HepG2 (cell line): ENCODE data around the gene ADRM1. TPM values are rescaled to one million over a fixed set of nuclear protein-coding genes. Genes with fewer than 3 reads are reported as not detected.
A peak's percentile ranks its signal among the peaks of the same experiment; 100 is the strongest.

ENCODE experiments used
- ATAC-seq: fragments of 200-7000 bp; cut with Tn5 transposase; 3 replicates; pipeline ENCODE4 v1.9.1; 2020; ENCODE audit warnings: mild to moderate bottlenecking, moderate library complexity
- BruUV-seq: library from RNA; stranded (reverse); fragments of 400-500 nt; replicated peaks from 2 replicates; lab custom pipeline; 2021; lab: Mats Ljungman, UMichigan
- CTCF ChIA-PET: fragments of 300-600 bp; formaldehyde crosslinking; extraction: SDS; loops from one replicate; lab custom pipeline; 2021; ENCODE audit warnings: low total read pairs, inconsistent platforms, low intra/inter-chr PET ratio; lab: Yijun Ruan, JAX
- POLR2A ChIA-PET: fragments of 350-600 bp; sonication (Branson Sonifier 250); formaldehyde crosslinking; loops from one replicate; lab custom pipeline; 2020; ENCODE audit warnings: antibody characterized with exemption, inconsistent platforms; lab: Yijun Ruan, JAX
- DNase-seq: peaks from one replicate; pipeline ENCODE4 v3.0.0-alpha.2; 2015; ENCODE audit warnings: low spot score
- FAIRE-seq: peaks from 3 replicates; lab custom pipeline; 2011; peaks lifted over from hg19 to GRCh38; lab: Jason Lieb, UNC
- H2AFZ ChIP-seq: one replicate; pipeline ENCODE4 v1.6.1; 2011; ENCODE audit warnings: low read length, inconsistent platforms
- H3K27ac ChIP-seq: fragments of 300-600 bp; 3 replicates; pipeline ENCODE4 v1.8.0; 2011; ENCODE audit warnings: mixed run types, mild to moderate bottlenecking, mixed read lengths, low read length, inconsistent platforms; ENCODE audit not compliant: insufficient read depth; ENCODE audit errors: extremely low read length
- H3K27me3 ChIP-seq, 2 experiments: fragments of 200-600 bp in 1 of 2; 2 replicates in 1 of 2; 3 replicates in 1 of 2; pipeline versions ENCODE4 v1.6.0 to v1.8.0; 2011; ENCODE audit warnings: low read length in 2 of 2, mild to moderate bottlenecking in 2 of 2, moderate library complexity in 2 of 2, inconsistent platforms in 1 of 2; ENCODE audit not compliant: insufficient read depth in 2 of 2, control insufficient read depth in 1 of 2
- H3K36me3 ChIP-seq, 2 experiments: fragments of 200-600 bp in 1 of 2; replicated peaks in 1 of 2; 2 replicates in 1 of 2; 3 replicates in 1 of 2; pipeline versions ENCODE4 v1.5.1 to v1.8.0; 2011; ENCODE audit warnings: low read length in 2 of 2, inconsistent platforms in 1 of 2; ENCODE audit not compliant: insufficient read depth in 2 of 2, control insufficient read depth in 1 of 2
- H3K4me1 ChIP-seq: 2 replicates; pipeline ENCODE4 v1.5.1; 2012; ENCODE audit warnings: low read length, inconsistent platforms; ENCODE audit not compliant: insufficient read depth
- H3K4me2 ChIP-seq: 2 replicates; pipeline ENCODE4 v1.6.0; 2011; ENCODE audit warnings: low read depth, low read length, inconsistent platforms
- H3K4me3 ChIP-seq, 3 experiments: fragments of 200-600 bp in 1 of 3; sonication (generic), shearing (Covaris generic) in 1 of 3; replicated peaks in 1 of 3; 2 replicates each; pipeline ENCODE4 v1.5.1; 2011 to 2016; ENCODE audit warnings: low read length in 3 of 3, inconsistent platforms in 2 of 3, low read depth in 2 of 3, mild to moderate bottlenecking in 2 of 3, control low read depth in 1 of 3, mixed read lengths in 1 of 3; ENCODE audit not compliant: insufficient read depth in 1 of 3
- H3K79me2 ChIP-seq: one replicate; pipeline ENCODE4 v1.6.1; 2011; ENCODE audit warnings: low read length, inconsistent platforms; ENCODE audit not compliant: insufficient read depth
- H3K9ac ChIP-seq: 2 replicates; pipeline ENCODE4 v1.6.0; 2011; ENCODE audit warnings: mild to moderate bottlenecking, low read depth, low read length, inconsistent platforms; ENCODE audit not compliant: insufficient read depth
- H3K9me3 ChIP-seq: 2 replicates; pipeline ENCODE4 v1.5.1; 2012; ENCODE audit warnings: mild to moderate bottlenecking, low read length
- H4K20me1 ChIP-seq: 2 replicates; pipeline ENCODE4 v1.6.0; 2011; ENCODE audit warnings: inconsistent platforms, mild to moderate bottlenecking, low read length, moderate library complexity; ENCODE audit not compliant: insufficient read depth
- AGO2 ChIP-seq: fragments of 200-400 bp; formaldehyde crosslinking; optimal IDR thresholded peaks from 2 replicates; pipeline ENCODE3; 2017; ENCODE audit warnings: mild to moderate bottlenecking, low read depth, low read length, moderate library complexity
- NBN ChIP-seq: fragments of 450-650 bp; conservative IDR thresholded peaks from 2 replicates; pipeline ENCODE4 v1.6.1; 2017
- PPARG ChIP-seq: conservative IDR thresholded peaks from 2 replicates; pipeline ENCODE4 v1.6.1; 2016; ENCODE audit warnings: missing biosample characterization, missing genetic modification reagents
- RBFOX2 ChIP-seq: fragments of 200-400 bp; formaldehyde crosslinking; IDR thresholded peaks from 2 replicates; pipeline ENCODE4 v1.6.1; 2017; ENCODE audit warnings: low read depth, mild to moderate bottlenecking, low read length
- ZMYM3 ChIP-seq: sonication (generic); formaldehyde crosslinking; IDR thresholded peaks from 2 replicates; pipeline ENCODE4 v1.5.1; 2020; ENCODE audit warnings: mild to moderate bottlenecking, missing genetic modification reagents
- ZNF33B ChIP-seq: sonication (generic); formaldehyde crosslinking; IDR thresholded peaks from 2 replicates; pipeline ENCODE4 v1.5.1; 2020; ENCODE audit warnings: mild to moderate bottlenecking, missing genetic modification reagents
- ZNF614 ChIP-seq: IDR thresholded peaks from 2 replicates; pipeline ENCODE4 v1.6.1; 2018; ENCODE audit warnings: missing biosample characterization, missing genetic modification reagents, inconsistent platforms, borderline replicate concordance
- ZNF619 ChIP-seq: sonication (generic); formaldehyde crosslinking; IDR thresholded peaks from 2 replicates; pipeline ENCODE4 v1.4.0; 2020; ENCODE audit warnings: mild to moderate bottlenecking, missing genetic modification reagents
- ZNF768 ChIP-seq: sonication (generic); formaldehyde crosslinking; IDR thresholded peaks from 2 replicates; pipeline ENCODE4 v1.4.0; 2020; ENCODE audit warnings: missing genetic modification reagents
- WGBS: methylation state at CpG from one replicate; pipeline ENCODE4 v1.1.6; 2017; ENCODE audit warnings: low lambda C conversion rate; 5-methylcytosine and 5-hydroxymethylcytosine counted together
- in situ Hi-C: cut with HindIII; loops from 2 replicates; pipeline ENCODE4 v1.10.0; 2017; ENCODE audit warnings: low pct_unique_long_range_greater_than_20kb; ENCODE audit not compliant: extremely low pct_ligation_motif_present
- intact Hi-C: fragments of 100-400 bp; cut with micrococcal nuclease; formaldehyde crosslinking; loops from one replicate; pipeline ENCODE4 v1.10.0; 2022; ENCODE audit not compliant: unreplicated experiment
- polyA plus RNA-seq, 8 experiments: library from polyadenylated mRNA; depleted of rRNA in 3 of 8; stranded (reverse) in 7 of 8; unstranded in 1 of 8; fragments of >200 nt; fragmentation: Illumina TruSeq in 4 of 8; extraction: Trizol in 4 of 8; gene quantifications; 2 replicates each; pipeline versions ENCODE4 v1.2.1 to v1.2.3, GENCODE V29; 2011 to 2016; ENCODE audit warnings: low read depth in 4 of 8, missing spikeins in 1 of 8, mixed read lengths in 1 of 8; ENCODE audit not compliant: insufficient read depth in 1 of 8
- total RNA-seq, 5 experiments: library from RNA; depleted of rRNA; stranded (reverse); fragments of >200 nt; fragmentation: Illumina TruSeq; extraction: Trizol; gene quantifications; 2 replicates each; pipeline ENCODE4 v1.2.3, GENCODE V29; 2016; ENCODE audit warnings: low read depth in 1 of 5

ADRM1 gene
- total and polyA plus RNA-seq, 2 of the 13 experiments (the other 11 are each of a cell fraction or from before 2014, with no cell fraction given) = 92.9 to 154 TPM

DNA sequence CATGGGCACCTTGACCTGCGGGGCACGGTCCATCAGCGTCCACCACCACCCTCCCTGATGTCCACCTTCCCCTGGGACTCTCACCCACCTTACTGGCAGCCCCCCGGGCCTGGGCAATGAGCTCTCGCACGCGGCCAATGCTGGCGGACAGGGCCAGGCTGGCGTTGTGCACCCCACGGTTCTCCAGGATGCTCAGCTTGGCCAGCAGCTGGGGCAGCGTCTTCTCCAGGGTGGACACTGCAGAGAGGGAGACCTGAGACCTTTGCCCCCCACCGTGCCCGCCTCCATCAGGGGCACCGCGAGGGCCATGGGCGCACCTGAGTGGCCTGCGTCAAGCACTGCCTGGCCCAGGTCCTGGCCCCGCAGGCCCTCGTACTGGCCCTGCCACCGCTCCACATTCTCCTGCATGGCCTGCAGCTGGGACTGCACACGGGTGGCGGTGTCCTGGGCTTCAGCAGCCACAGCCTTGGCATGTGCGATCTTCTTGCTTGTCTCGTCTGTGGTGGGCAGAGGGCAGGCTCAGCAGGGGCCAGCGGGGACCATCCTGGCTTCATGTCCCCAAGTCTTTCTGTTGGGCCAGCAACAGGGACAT, 12.0 kb downstream of the ADRM1 start:
- Histone ChIP-seq H3K4me2 (no peak overlapping the region), H3K79me2 (no peaks in the 10 kb centered on the region), H2AFZ (no peak overlapping the region), H3K27me3 (no peaks in the 10 kb centered on the region), H3K9ac (no peak overlapping the region), H4K20me1 (no peaks in the 10 kb centered on the region; the same call in 1 of the 2 replicates), H3K27ac (no peak overlapping the region), H3K4me3 (no peak overlapping the region), H3K9me3 (no peaks in the 10 kb centered on the region), H3K36me3 (peaks cover 59 to 83% of the 10 kb centered on the region in 2 experiments), H3K4me1 (no peaks in the 10 kb centered on the region)
- no TSS peak for BruUV-seq
- FAIRE-seq = no peak
- TF ChIP-seq ZMYM3 (CRISPR knock-in tag) (no peak), ZNF619 (no peak), ZNF768 (CRISPR knock-in tag) (peak; percentile 13; the same call in 1 of the 2 replicates), ZNF33B (CRISPR knock-in tag) (no peak), NBN (0 out of 2 replicates have a peak, but pooled peaks have one; percentile 26), RBFOX2 (0 out of 2 replicates have a peak, but pooled peaks have one; percentile 12), PPARG (CRISPR knock-in tag) (no peak)
- POLR2A ChIA-PET = interaction anchor here (1.3 to 1.4 kb wide), 2 partner anchors 11 to 61 kb away, joined by 4 to 6 read pairs; no protein-coding TSS in a partner anchor
- CTCF ChIA-PET = no interaction called here
- no peak for ATAC-seq
- 97% methylated on average over 19 of the region's 25 CpGs for WGBS
- no peak for DNase-seq
- intact Hi-C loops = no loop called here
- in situ Hi-C loops = no loop called here

DNA sequence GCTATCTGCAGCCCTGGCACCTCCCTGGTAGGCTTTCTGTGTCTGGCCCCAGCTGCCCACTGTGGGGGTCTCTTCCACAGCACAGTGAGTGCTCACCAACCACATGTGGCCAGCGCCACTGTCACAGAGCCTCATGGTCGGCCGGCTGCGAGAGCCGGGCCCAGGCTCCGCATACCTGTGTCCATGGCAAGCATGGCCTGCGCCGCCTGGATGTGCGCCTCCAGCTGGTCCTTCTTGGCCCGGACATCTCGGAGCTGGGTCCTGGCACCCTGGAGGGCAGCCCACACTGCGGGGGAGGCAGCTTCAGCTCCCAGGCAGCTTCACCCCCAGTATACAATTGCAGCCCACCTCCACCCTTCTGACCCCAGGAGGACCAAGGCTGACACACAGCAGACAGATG, 13.0 kb downstream of the ADRM1 start:
- H3K36me3 ChIP-seq = peaks cover 55 to 79% of the 10 kb centered on the region in 2 experiments
- no TSS peak for BruUV-seq
- POLR2A ChIA-PET = interaction anchor here (1.1 to 1.4 kb wide), 2 partner anchors 53 to 60 kb away, joined by 4 to 5 read pairs; no protein-coding TSS in a partner anchor

More for the DNA sequence above, 13.0 kb downstream of the ADRM1 start:
- WGBS = 99% methylated on average over 10 of the region's 12 CpGs
- no peaks in the 10 kb centered on the region for H3K27me3 ChIP-seq
- no peak overlapping the region for H3K27ac ChIP-seq
- H4K20me1 ChIP-seq = peaks cover 3% of the 10 kb centered on the region; the same call in 1 of the 2 replicates
- H3K4me3 ChIP-seq = no peak overlapping the region
- no peak overlapping the region for H3K9ac ChIP-seq
- no peaks in the 10 kb centered on the region for H3K79me2 ChIP-seq
- intact Hi-C loops = no loop called here
- H3K4me2 ChIP-seq = no peak overlapping the region
- ATAC-seq (no peak), DNase-seq (no peak), FAIRE-seq (no peak)
- in situ Hi-C loops = no loop called here
- CTCF ChIA-PET = no interaction called here
- no peaks in the 10 kb centered on the region for H3K9me3 ChIP-seq
- no peaks in the 10 kb centered on the region for H3K4me1 ChIP-seq
- H2AFZ ChIP-seq = no peak overlapping the region
- TF ChIP-seq ZNF614 (CRISPR knock-in tag) = no peak
- 0 out of 2 replicates have a peak, but pooled peaks have one; percentile 27 for TF ChIP-seq RBFOX2
- peak; percentile 2 for TF ChIP-seq AGO2
